ENCODE data around the gene OR4E1. TPM values are rescaled to one million over a fixed set of nuclear protein-coding genes. Genes with fewer than 3 reads are reported as not detected.
A peak's percentile ranks its signal among the peaks of the same experiment; 100 is the strongest.
"Not testable (repeated sequence)": the region's sequence is repeated elsewhere in the genome, so short reads cannot be mapped to it uniquely, and the experiment has no call there.

OR4E1 gene
- total and polyA plus RNA-seq, 2 experiments from 2014 or later = 0.03 TPM; not detected in 1

GRCh38 chr14:21643407-21643806, 30.2 kb downstream of the OR4E1 start:
- no peak for DNase-seq (ENCODE audit: low spot score)
- Histone ChIP-seq H3K27ac (no peak overlapping the region), H3K79me2 (no peaks in the 10 kb centered on the region), H4K20me1 (ENCODE audit: insufficient read depth, poor library complexity, severe bottlenecking) (no peaks in the 10 kb centered on the region), H3K36me3 (replicated peaks; ENCODE audit: insufficient read depth, low read depth) (no peaks in the 10 kb centered on the region), H3K9me3 (ENCODE audit: low read depth) (no peaks in the 10 kb centered on the region), H3K27me3 (no peaks in the 10 kb centered on the region), H3K4me2 (no peak overlapping the region), H2AFZ (no peak overlapping the region), H3K4me1 (ENCODE audit: insufficient read depth) (no peaks in the 10 kb centered on the region), H3K4me3 (no peak overlapping the region), H3K9me2 (replicated peaks; ENCODE audit: insufficient read depth) (no peaks in the 10 kb centered on the region)
- 67% methylated on average over 5 of the region's 5 CpGs for WGBS (ENCODE audit: low lambda C conversion rate, missing lambda C conversion rate)
- no peak for TF ChIP-seq EZH2 (IDR thresholded peaks at IDR 0.05; ENCODE audit: borderline replicate concordance)
- TF ChIP-seq CTCF (IDR thresholded peaks at IDR 0.05; ENCODE audit: poor library complexity) = no peak
- no peak for TF ChIP-seq EZH2phosphoT487 (IDR thresholded peaks at IDR 0.05; ENCODE audit: low read depth, severe bottlenecking, unreplicated experiment)

GRCh38 chr14:21642683-21643082, 30.9 kb downstream of the OR4E1 start:
- TF ChIP-seq CTCF (IDR thresholded peaks at IDR 0.05; ENCODE audit: poor library complexity) (no peak), EZH2phosphoT487 (IDR thresholded peaks at IDR 0.05; ENCODE audit: low read depth, severe bottlenecking, unreplicated experiment) (no peak), EZH2 (IDR thresholded peaks at IDR 0.05; ENCODE audit: borderline replicate concordance) (no peak)
- H3K36me3 ChIP-seq (replicated peaks; ENCODE audit: insufficient read depth, low read depth) = no peaks in the 10 kb centered on the region
- no peaks in the 10 kb centered on the region for H3K4me1 ChIP-seq (ENCODE audit: insufficient read depth)
- H3K9me2 ChIP-seq (replicated peaks; ENCODE audit: insufficient read depth) = no peaks in the 10 kb centered on the region
- H2AFZ ChIP-seq = no peak overlapping the region
- no peak overlapping the region for H3K27ac ChIP-seq
- no peaks in the 10 kb centered on the region for H3K27me3 ChIP-seq
- no peaks in the 10 kb centered on the region for H3K9me3 ChIP-seq (ENCODE audit: low read depth)
- H3K4me2 ChIP-seq = no peak overlapping the region
- no peak for DNase-seq (ENCODE audit: low spot score)
- H3K79me2 ChIP-seq = no peaks in the 10 kb centered on the region
- H3K4me3 ChIP-seq = no peak overlapping the region
- 74% methylated on average over 3 of the region's 3 CpGs for WGBS (ENCODE audit: low lambda C conversion rate, missing lambda C conversion rate)
- no peaks in the 10 kb centered on the region for H4K20me1 ChIP-seq (ENCODE audit: insufficient read depth, poor library complexity, severe bottlenecking)

GRCh38 chr14:21634840-21635239, 38.8 kb downstream of the OR4E1 start, which contains the start of gene OR10G2:
Gene OR10G2, minus strand, starts transcription at chr14:21634940. Its CDS starts 98 bp downstream, at chr14:21634842.
- Histone ChIP-seq H3K4me1 (ENCODE audit: insufficient read depth) (no peaks in the 10 kb centered on the region), H3K9me3 (ENCODE audit: low read depth) (no peaks in the 10 kb centered on the region), H3K4me3 (no peak within 1 kb of the TSS), H3K27me3 (no peaks in the 10 kb centered on the region), H3K79me2 (no peaks in the 10 kb centered on the region), H3K4me2 (no peak within 1 kb of the TSS), H3K27ac (no peak within 1 kb of the TSS), H4K20me1 (ENCODE audit: insufficient read depth, poor library complexity, severe bottlenecking) (no peaks in the 10 kb centered on the region), H3K36me3 (replicated peaks; ENCODE audit: insufficient read depth, low read depth) (no peaks in the 10 kb centered on the region), H3K9me2 (replicated peaks; ENCODE audit: insufficient read depth) (no peaks in the 10 kb centered on the region), H2AFZ (no peak within 1 kb of the TSS)
- TF ChIP-seq CTCF (IDR thresholded peaks at IDR 0.05; ENCODE audit: poor library complexity) (no peak), EZH2 (IDR thresholded peaks at IDR 0.05; ENCODE audit: borderline replicate concordance) (no peak), EZH2phosphoT487 (IDR thresholded peaks at IDR 0.05; ENCODE audit: low read depth, severe bottlenecking, unreplicated experiment) (no peak)
- no peak for DNase-seq (ENCODE audit: low spot score)
- WGBS (ENCODE audit: low lambda C conversion rate, missing lambda C conversion rate) = 88% methylated on average over 4 of the region's 4 CpGs

GRCh38 chr14:21631084-21631483, 42.5 kb downstream of the OR4E1 start:
- no peaks in the 10 kb centered on the region for H3K79me2 ChIP-seq
- H3K27ac ChIP-seq = no peak overlapping the region
- no peaks in the 10 kb centered on the region for H3K9me2 ChIP-seq (replicated peaks; ENCODE audit: insufficient read depth)
- no peak overlapping the region for H2AFZ ChIP-seq
- no peaks in the 10 kb centered on the region for H4K20me1 ChIP-seq (ENCODE audit: insufficient read depth, poor library complexity, severe bottlenecking)
- no peaks in the 10 kb centered on the region for H3K36me3 ChIP-seq (replicated peaks; ENCODE audit: insufficient read depth, low read depth)
- H3K9me3 ChIP-seq (ENCODE audit: low read depth) = no peaks in the 10 kb centered on the region
- no peaks in the 10 kb centered on the region for H3K4me1 ChIP-seq (ENCODE audit: insufficient read depth)
- H3K4me2 ChIP-seq = no peak overlapping the region
- no peak for TF ChIP-seq EZH2phosphoT487 (IDR thresholded peaks at IDR 0.05; ENCODE audit: low read depth, severe bottlenecking, unreplicated experiment)
- TF ChIP-seq CTCF (IDR thresholded peaks at IDR 0.05; ENCODE audit: poor library complexity) = no peak
- no peak for TF ChIP-seq EZH2 (IDR thresholded peaks at IDR 0.05; ENCODE audit: borderline replicate concordance)
- peak; percentile 34 for DNase-seq (ENCODE audit: low spot score)
- H3K27me3 ChIP-seq = no peaks in the 10 kb centered on the region
- WGBS (ENCODE audit: low lambda C conversion rate, missing lambda C conversion rate) = 34% methylated on average over 3 of the region's 3 CpGs
- H3K4me3 ChIP-seq = no peak overlapping the region

- DNase-seq (ENCODE audit: low spot score); H2AFZ ChIP-seq; H3K4me2 ChIP-seq; H3K79me2 ChIP-seq; H3K9me2 ChIP-seq (replicated peaks; ENCODE audit: insufficient read depth); H4K20me1 ChIP-seq (ENCODE audit: insufficient read depth, poor library complexity, severe bottlenecking); H3K36me3 ChIP-seq (replicated peaks; ENCODE audit: insufficient read depth, low read depth); H3K4me1 ChIP-seq (ENCODE audit: insufficient read depth); H3K4me3 ChIP-seq; H3K27ac ChIP-seq; H3K27me3 ChIP-seq; H3K9me3 ChIP-seq (ENCODE audit: low read depth): not testable (repeated sequence)
- WGBS (ENCODE audit: low lambda C conversion rate, missing lambda C conversion rate) = 88% methylated on average over 1 of the region's 1 CpG
Observed at GRCh38 chr14:21630503-21630902, 43.1 kb downstream of the OR4E1 start.
